Colonic mucosa (tissue), 4 donors: ENCODE results near the gene SLC2A9. TPM values are rescaled to one million over a fixed set of nuclear protein-coding genes. Genes with fewer than 3 reads are reported as not detected.

Experiments
- DNase-seq: peaks from one replicate; pipeline ENCODE4 v3.0.0-alpha.2; 2020
- H3K27ac ChIP-seq: fragments of 200-600 bp; one replicate; pipeline ENCODE4 v1.8.0; 2021
- H3K27me3 ChIP-seq: fragments of 200-600 bp; one replicate; pipeline ENCODE4 v1.8.0; 2021
- H3K36me3 ChIP-seq: fragments of 200-600 bp; one replicate; pipeline ENCODE4 v1.8.0; 2021
- H3K4me1 ChIP-seq: fragments of 200-600 bp; one replicate; pipeline ENCODE4 v1.8.0; 2021; ENCODE audit warnings: mild to moderate bottlenecking
- H3K4me3 ChIP-seq: fragments of 200-600 bp; one replicate; pipeline ENCODE4 v1.8.0; 2021
- H3K9ac ChIP-seq, 2 donors: one replicate each; pipeline ENCODE4 v1.7.0; 2013; ENCODE audit warnings: control low read depth in 2 of 2, low read depth in 2 of 2, low read length in 2 of 2
- H3K9me3 ChIP-seq: fragments of 200-600 bp; one replicate; pipeline ENCODE4 v1.8.0; 2021
- CTCF ChIP-seq: fragments of 200-600 bp; IDR thresholded peaks from one replicate; pipeline ENCODE4 v1.8.0; 2022; ENCODE audit warnings: antibody characterized with exemption, mild to moderate bottlenecking
- intact Hi-C: fragments of 100-400 bp; cut with DNase I; formaldehyde crosslinking; loops from one replicate; pipeline ENCODE4 v1.14.1; 2022
- total RNA-seq, 2 donors: library from RNA; stranded (reverse); fragmentation: NEBNext Ultra II Directional in 1 of 2; extraction: Animal tissue kit (Norgen Biotek cat#: 25700) in 1 of 2; gene quantifications; one replicate each; pipeline ENCODE4 v1.2.1, GENCODE V29; 2021
- donor health status: healthy.
- donor health status: DM: no; HTN: no; CAD: no.
- donor health status: DM: no; HTN: no; CAD: no.

Gene SLC2A9
- total RNA-seq, 2 donors from 2014 or later = 4.3 to 6.8 TPM

GRCh38 chr4:10007436-10007740 is 13.9 kb downstream of the SLC2A9 start:
- intact Hi-C loops = no loop called here
- no peaks in the 10 kb centered on the region for H3K36me3 ChIP-seq
- peak overlapping the region; percentile 88 for H3K27ac ChIP-seq
- no peak for DNase-seq
- no peak for TF ChIP-seq CTCF
- H3K9ac ChIP-seq = peak overlapping the region in 1 of 2 donors; percentile 59
- no peaks in the 10 kb centered on the region for H3K27me3 ChIP-seq
- H3K4me1 ChIP-seq = peaks cover 4% of the 10 kb centered on the region
- no peaks in the 10 kb centered on the region for H3K9me3 ChIP-seq
- H3K4me3 ChIP-seq = no peak overlapping the region

DNA sequence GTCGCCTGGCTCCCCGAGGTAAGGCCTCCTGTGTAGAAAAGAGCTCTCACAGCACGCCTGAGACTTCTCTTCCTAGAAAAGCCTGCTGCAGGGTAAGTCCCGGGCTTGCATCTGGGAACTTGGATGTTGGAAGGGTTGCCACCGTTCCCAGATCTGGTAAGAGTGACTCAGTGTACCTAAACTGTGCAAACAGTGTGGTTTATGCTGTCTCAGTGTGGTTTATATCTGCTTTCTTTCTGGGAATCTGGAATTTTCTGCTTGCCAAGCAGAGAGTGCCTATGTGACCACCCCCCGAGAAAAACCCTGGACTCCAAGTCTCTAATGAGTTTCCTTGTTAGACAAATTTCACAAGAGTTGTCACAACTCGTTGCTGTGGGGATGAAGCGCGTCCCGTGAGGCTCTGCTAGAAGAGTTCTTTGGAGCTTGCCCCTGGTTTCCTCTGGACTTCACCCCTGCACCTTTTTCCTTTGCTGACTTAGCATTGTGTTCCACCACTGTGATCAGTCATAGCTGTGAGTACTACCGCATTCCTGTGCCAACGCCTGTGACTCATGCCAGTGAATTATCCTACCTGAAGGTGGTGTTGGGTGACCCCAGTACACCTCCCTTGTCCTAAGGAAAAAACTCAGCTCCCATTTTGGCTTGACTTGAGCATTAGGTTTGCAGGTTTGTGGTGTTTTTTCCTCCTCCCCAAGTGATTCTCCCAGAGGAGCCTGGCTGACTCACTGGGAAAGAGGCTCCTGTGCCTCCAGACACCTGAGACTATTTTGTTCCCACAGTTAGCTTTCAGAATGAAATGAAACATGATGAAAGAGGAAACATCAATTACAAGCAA is 14.5 kb downstream of the SLC2A9 start:
- peak; percentile 90 for DNase-seq
- TF ChIP-seq CTCF = no peak
- H3K27me3 ChIP-seq = no peaks in the 10 kb centered on the region
- no peaks in the 10 kb centered on the region for H3K9me3 ChIP-seq
- H3K4me1 ChIP-seq = peaks cover 4% of the 10 kb centered on the region
- peak overlapping the region; percentile 2 for H3K4me3 ChIP-seq
- no peaks in the 10 kb centered on the region for H3K36me3 ChIP-seq
- H3K9ac ChIP-seq = peak overlapping the region; percentile 31 to 59
- intact Hi-C loops = no loop called here
- H3K27ac ChIP-seq = peak overlapping the region; percentile 88

DNA sequence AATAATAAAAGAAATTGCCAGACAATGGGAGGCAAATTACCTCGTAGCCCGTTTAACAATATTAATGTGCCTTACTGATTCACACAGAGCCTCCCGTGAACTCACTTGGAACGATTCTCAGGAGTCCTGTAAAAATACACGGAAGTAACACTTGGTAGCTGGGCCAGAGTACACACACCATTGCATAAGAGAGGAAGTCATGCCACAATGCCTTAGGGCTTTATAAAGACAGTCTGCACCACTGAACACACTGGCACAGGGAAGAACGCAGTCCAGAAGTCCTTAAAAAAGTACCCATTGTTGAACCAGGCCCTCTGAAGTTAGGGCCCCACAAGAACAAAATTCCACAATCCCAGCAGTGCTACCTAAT is 15.1 kb downstream of the SLC2A9 start:
- Histone ChIP-seq H3K36me3 (no peaks in the 10 kb centered on the region), H3K27ac (peak overlapping the region; percentile 88), H3K9ac (peak overlapping the region in 1 of 2 donors; percentile 59), H3K4me3 (peak overlapping the region; percentile 2), H3K27me3 (no peaks in the 10 kb centered on the region), H3K4me1 (peaks cover 4% of the 10 kb centered on the region), H3K9me3 (no peaks in the 10 kb centered on the region)
- DNase-seq = peak; percentile 78
- no peak for TF ChIP-seq CTCF
- intact Hi-C loops = no loop called here

DNA sequence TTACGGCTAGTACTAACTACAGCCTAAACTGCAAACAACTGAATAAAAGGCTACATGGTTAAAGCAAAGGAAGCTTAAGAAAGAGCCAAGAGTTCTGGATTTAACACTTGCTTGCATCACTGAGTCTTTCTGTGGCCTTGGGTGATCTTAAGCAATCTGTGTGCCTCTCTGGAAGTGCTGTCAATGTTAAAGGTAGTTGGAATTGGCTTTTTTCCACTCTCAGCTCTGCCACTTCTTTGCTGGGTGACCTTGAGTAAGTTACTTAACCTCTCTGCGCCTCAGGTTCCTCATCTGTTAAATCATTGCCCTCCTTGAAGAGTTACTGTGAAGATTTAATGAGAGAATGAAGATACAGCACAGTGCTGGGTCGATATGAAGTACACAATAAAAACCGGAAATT is 15.7 kb downstream of the SLC2A9 start:
- H3K36me3 ChIP-seq = no peaks in the 10 kb centered on the region
- intact Hi-C loops = no loop called here
- no peaks in the 10 kb centered on the region for H3K27me3 ChIP-seq
- H3K9ac ChIP-seq = no peak overlapping the region
- TF ChIP-seq CTCF = no peak
- no peak overlapping the region for H3K4me3 ChIP-seq
- H3K27ac ChIP-seq = peak overlapping the region; percentile 88
- H3K9me3 ChIP-seq = no peaks in the 10 kb centered on the region
- DNase-seq = no peak
- H3K4me1 ChIP-seq = peaks cover 4% of the 10 kb centered on the region

- TF ChIP-seq CTCF = no peak
- H3K27ac ChIP-seq = no peak overlapping the region
- H3K27me3 ChIP-seq = no peaks in the 10 kb centered on the region
- no peak overlapping the region for H3K4me3 ChIP-seq
- H3K36me3 ChIP-seq = no peaks in the 10 kb centered on the region
- DNase-seq = no peak
- intact Hi-C loops = no loop called here
- no peaks in the 10 kb centered on the region for H3K9me3 ChIP-seq
- H3K9ac ChIP-seq = no peak overlapping the region
- H3K4me1 ChIP-seq = peaks cover 4% of the 10 kb centered on the region
These were observed 17.6 kb downstream of the SLC2A9 start for GRCh38 chr4:10003666-10004065.
